Right ventricle myocardium superior (tissue), 1 donor: ENCODE measurements around the gene C12orf76. TPM values are rescaled to one million over a fixed set of nuclear protein-coding genes. Genes with fewer than 3 reads are reported as not detected.
"Not testable (repeated sequence)": the region's sequence is repeated elsewhere in the genome, so short reads cannot be mapped to it uniquely, and the experiment has no call there.

Source experiments
- ATAC-seq: fragments of 200-7000 bp; cut with Tn5 transposase; one replicate; pipeline ENCODE4 v1.9.1; 2020; ENCODE audit warnings: mild to moderate bottlenecking; ENCODE audit not compliant: poor library complexity
- DNase-seq: peaks from one replicate; pipeline ENCODE4 v3.0.0-alpha.2; 2020
- intact Hi-C: fragments of 100-400 bp; cut with DNase I; formaldehyde crosslinking; loops from one replicate; pipeline ENCODE4 v1.11.2; 2022
- long read RNA-seq: library from polyadenylated mRNA; unstranded; transcript quantifications from one replicate; pipeline ENCODE4 v2.0.0, GENCODE V29; 2021
- total RNA-seq: library from RNA; stranded (reverse); fragmentation: NEBNext Ultra II Directional; extraction: Animal tissue kit (Norgen Biotek cat#: 25700); gene quantifications from one replicate; pipeline ENCODE4 v1.2.1, GENCODE V29; 2021
- donor health status: DM: no; HTN: yes; CAD: no; lungs with severe emphysema.

C12orf76 gene, protein sequence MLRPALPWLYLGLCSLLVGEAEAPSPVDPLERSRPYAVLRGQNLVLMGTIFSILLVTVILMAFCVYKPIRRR
- 6.7 TPM for total RNA-seq
- long read RNA-seq, partial matches to known transcripts = 2 of 6 reads
- long read RNA-seq, other reads (novel, unspliced or antisense) = 0 of 6 reads

DNA sequence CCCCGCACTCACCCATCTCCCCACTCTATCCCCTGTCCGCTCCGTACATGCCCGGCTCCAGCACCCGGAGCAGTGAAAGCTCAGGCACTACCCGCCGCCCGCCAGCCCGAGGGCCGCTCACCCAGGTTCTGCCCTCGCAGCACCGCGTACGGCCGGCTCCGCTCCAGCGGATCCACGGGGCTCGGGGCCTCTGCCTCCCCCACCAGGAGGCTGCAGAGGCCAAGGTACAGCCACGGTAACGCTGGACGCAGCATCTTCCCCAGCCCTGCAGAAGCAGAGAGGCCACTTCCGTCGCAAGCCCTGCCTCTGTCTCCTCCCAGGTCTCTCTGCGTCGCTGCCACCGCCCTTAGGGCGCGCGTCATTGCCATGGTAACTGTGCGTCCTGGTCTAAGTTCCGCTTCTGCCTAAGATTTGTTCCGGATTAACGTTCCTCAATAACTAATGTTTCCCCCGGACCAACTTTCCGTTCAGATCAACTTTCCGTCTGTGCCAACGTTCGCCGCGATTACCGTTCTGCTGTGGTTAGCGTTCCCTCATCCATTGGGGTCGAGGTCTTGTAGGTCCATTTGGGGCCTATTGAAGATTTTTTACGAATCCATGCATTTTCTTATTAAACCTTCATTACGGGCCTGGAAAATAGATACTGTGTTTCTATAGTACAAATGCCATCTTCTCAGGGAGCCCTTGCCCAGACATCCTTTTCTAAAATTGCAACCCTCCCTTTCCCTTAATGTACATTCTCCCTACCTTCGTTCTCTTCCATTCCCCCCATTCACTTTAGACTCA is at the start of gene C12orf76:
Gene C12orf76, minus strand, starts transcription at position 281 of the 786 bp plus-strand sequence. Its CDS starts 27 bp downstream, at position 254.
- peak; percentile 97 for DNase-seq
- intact Hi-C loops = no loop called here
- ATAC-seq = peak; percentile 98

DNA sequence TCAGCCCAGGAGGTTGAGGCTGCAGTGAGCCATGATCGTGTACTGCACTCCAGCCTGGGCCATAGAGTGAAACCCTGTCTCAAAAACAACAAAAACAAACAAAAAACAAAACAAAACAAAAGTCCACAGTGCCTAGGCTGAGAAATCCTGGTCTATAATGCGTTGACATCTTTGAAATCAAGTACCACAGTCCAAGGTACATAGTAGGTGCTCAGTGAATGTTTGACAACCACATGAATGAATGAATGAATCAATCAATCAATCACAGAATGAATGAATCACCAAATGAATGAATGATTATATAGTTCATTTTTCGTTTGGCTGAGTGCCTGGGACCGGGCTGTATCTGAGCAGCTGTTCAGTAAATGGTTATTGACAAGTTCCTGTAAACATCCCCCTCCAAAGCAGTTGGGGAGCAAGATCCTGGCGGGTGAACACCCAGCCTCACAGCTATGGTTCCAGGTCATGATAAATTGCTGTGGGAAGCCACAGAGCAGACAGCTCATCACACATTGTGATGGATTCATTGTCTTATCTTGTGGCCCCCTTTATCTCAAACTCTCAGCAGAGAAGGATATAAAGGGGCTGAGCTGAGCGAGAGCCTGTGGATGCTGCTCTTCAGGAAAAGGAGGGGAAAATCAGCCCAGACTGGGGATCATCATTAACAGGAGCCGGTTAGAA is 45.4 kb upstream of the C12orf76 start:
- DNase-seq (no peak), ATAC-seq (no peak)
- intact Hi-C loops = no loop called here

DNA sequence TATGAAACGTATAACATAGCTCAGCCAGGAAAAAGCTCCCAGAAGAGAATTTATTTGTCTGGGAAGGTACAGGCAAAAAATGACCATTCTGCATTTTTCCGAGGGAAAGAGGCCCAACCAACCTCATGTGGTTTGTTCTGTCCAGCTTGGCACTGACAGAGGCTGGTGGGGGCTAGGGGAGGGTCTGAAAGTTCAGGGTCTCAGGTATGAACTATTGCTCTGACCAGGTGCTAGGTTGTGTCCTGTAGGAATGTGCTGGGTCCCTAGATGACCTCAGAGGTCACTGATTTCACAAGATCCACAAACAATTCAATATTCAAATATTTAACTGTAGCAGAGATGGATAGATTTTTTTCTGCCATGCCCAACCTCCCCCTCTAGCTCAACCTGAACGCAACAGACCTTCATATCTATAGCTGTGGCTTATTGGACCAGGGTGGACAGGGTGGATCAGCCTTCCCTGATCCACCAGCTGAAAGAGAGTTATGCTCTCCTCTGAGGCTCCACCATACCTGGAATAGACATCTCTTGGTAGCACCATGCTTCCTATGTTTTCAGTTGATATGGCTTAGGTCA is 42.9 kb upstream of the C12orf76 start:
- DNase-seq = no peak
- ATAC-seq = no peak
- intact Hi-C loops = no loop called here

DNA sequence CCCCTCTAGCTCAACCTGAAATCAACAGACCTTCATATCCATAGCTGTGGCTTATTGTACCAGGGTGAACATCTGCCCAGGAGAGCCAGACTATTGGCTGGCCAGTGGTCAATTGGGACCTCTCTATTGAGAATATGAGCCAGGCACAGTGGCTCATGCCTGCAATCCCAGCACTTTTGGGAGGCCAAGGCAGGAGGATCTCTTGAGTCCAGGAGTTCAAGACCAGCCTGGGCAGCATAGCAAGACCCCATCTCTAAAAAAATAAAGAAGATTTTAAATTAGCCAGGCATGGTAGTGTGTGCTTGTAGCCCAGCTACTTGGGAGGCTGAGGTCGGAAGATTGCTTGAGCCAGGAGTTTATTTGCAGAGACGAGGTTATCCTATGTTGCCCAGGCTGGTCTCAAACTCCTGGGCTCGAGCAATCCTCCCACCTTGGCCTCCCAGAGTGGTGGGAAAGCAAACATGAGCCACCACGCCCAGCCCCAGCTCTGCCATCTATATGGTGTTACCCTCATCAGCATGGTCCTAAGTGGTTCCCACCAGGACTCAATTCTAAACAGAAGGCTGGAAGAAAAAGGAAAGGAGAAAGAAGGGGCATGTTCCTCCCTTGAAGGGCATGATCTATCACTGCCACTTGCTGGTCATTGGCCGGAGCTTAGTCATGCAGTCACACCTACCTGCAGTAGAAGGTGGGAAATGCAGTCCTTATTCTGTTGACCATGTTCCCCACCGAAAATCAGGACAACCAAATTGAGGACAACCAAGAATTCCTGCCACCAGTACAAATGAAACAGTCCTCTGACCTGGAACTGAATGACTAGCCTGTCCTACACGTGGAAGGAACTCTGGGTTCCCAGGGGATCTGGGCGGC is 42.2 kb upstream of the C12orf76 start:
- DNase-seq (no peak), ATAC-seq (no peak)
- intact Hi-C loops = no loop called here

DNA sequence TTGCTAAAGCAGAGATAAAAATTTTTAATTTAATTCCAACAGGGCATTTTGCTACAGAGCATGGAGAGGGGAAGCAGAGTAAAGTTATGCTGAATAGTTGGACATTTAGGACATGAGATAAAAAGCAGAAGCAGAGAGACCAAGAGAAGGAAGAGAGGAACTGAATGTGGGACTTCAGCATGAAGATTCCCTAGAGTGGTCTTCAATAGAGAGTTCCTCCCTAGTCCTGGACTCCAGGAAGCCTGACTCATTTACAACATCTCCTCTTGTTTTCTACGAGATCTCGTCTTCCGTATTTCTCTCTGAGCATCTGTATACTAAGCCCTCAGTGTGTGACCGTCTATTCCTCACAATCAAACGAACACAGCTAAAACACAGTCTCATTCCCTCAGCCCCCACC is 40.6 kb upstream of the C12orf76 start:
- DNase-seq = no peak
- intact Hi-C loops = no loop called here
- peak; percentile 66 for ATAC-seq

DNA sequence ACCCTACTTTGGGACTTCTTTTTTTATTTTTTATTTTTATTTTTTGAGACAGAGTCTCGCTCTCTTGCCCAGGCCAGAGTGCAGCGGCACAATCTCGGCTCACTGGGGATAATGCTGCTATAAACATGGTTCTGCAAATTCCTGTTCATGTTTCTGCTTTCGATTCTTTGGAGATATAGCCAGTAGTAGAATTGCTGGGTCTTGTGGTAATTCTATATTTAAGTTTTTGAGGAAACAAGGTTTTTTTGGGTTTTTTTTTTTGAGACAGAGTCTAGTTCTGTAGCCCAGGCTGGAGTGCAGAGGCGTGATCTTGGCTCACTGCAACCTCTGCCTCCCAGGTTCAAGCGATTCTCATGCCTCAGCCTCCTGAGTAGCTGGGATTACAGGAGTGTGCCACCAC is 39.9 kb upstream of the C12orf76 start:
- peak; percentile 34 for ATAC-seq
- intact Hi-C loops, DNase-seq: not testable (repeated sequence)

DNA sequence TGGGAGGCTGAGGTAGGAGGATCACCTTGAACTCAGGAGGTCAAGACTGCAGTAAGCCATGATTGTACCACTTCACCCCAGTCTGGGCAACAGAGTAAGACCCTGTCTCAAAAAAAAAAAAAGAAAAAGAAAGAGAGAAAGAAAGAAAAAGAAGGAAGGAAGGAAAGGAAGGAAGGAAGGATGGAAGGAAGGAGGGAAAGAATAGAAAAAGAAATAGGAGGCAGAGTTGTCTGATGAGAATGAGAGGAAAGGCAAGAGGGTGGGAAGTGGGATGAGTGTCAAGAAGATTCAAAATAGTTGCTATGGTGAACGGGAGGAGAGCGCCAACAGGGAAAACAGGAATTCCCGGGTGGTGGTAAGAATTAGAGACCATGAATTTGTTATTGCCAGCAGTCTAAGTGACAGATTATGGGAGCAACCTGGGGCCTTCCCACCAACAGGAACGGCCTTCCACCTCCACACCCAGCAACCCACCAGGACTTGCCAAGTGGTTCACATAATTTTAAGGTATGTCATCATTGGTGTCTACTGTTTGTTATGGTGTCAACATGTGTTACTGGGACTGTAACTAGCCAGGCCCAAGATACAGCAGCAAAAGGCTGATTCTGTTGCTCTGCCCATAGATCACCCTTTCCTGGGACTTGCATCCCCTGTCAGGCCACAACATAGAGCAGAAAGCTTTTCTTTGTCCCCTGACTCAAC is 36.1 kb upstream of the C12orf76 start:
- intact Hi-C loops = no loop called here
- DNase-seq = no peak
- no peak for ATAC-seq

DNA sequence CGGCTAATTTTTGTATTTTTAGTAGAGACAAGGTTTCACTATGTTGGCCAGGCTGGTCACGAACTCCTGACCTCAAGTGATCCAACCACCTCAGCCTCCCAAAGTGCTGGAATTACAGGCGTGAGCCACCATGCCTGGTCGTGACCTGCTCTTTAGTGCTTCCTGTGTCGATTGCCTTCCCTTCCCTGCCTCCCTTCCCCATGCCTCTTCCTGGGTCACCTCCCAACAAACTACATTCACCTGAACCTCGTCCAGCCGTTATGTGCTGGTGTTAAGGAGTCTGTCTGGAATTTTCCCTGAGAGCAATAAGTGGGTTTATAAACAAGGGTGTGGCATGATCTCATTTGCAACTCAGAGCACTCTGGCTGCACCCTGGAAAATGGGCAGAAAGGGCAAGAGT is 32.1 kb upstream of the C12orf76 start:
- intact Hi-C loops = no loop called here
- DNase-seq = no peak
- ATAC-seq = no peak

DNA sequence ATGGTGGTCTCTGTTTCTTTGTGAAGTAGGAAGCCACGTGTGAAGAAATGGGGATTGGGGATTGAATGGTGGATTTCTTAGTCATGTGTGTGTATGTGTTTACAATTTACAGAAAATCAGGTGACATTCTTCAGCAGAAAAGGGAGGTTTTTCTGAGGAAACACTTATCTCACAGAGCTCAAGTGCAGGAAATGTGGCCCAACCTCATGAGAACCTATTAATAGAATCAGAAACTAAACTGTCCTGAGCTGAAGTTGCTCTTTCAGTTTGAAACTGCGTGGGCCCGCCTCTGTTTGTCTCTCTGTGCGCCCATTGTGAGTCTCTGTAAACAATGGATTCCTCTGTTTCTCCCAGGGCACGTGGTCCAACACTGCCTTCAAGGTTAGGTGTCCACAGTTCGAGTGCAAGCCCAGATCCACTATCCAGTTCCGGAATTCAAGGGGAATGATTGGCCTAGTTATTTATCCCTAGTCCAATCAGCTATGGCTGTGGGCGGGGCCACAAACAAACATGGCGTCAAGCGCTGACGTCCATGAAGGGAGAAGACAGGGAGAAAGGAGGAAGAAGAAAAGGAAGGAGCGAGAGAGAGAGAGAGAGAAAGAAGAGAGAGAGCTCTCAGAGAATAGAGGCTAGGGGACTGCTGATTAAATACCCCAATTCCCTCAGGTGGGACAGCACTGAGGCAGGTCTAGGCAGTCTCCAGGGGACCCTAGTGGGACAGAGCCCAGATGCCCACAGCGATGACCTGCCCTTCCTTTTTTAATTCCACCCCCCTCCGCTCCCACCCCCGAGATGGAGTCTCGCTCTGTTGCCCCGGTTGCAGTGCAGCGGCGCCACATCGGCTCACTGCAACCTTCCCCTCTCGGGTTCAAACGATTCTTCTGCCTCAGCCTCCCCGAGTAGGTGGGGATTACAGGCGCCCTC is 31.4 kb upstream of the C12orf76 start:
- peak; percentile 79 for ATAC-seq
- DNase-seq = peak; percentile 75
- intact Hi-C loops = no loop called here

DNA sequence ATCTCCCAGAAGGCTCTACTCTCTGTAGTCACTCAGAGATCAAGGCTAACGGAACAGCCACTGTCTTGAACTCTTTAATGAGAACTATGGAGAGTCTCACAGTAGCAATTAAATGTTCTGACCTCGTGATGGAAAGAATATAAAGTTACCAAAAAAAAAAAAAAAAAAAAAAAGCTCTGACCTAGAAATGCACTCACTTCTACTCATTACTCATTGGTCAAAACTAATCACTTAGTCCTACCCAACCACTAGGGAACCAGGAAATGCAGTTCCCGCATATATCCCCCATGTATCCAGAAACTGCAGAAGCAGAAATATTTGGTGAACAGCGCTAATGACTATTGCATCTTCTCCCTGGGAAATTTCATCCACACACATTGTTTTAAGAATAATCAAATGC is 29.5 kb upstream of the C12orf76 start:
- intact Hi-C loops = no loop called here
- DNase-seq = no peak
- no peak for ATAC-seq

DNA sequence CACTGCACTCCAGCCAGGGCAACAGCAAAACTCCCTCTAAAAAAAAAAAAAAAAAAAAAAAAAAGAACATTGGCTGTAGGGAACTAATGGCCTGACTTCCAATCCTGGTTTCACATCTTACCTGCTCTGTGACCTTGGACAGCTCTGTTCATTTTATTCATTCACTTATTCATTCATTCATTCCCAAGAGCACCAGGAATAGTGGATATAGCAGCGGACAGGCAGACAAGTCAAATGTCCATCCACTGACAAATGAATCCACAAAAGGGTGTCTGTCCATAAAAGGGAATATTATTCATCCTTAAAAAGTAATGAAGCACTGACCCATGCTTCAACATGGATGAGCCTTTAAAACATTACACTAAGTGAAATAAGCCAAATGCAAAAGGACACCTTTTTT is 27.6 kb upstream of the C12orf76 start:
- intact Hi-C loops = no loop called here
- ATAC-seq (no peak), DNase-seq (no peak)

DNA sequence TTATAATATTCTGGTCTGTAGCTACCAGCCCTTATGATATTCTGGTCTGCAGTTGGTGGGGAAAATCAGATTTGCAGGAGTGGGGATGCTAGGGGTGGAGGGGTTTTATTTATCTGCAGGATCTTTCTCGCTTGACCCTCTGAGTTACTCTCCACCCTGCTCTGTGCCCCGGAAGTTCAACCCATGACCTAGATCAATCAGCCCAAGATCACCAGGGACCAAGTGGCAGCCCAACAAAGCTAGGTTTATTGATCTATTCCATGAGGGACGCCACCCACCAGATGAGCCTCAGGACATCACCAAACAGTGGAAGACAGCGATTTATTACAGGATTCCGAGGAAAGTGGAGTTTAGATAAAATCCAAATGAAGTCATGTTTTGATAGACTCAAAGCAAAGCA is 25.8 kb upstream of the C12orf76 start:
- DNase-seq (no peak), ATAC-seq (no peak)
- intact Hi-C loops = no loop called here

DNA sequence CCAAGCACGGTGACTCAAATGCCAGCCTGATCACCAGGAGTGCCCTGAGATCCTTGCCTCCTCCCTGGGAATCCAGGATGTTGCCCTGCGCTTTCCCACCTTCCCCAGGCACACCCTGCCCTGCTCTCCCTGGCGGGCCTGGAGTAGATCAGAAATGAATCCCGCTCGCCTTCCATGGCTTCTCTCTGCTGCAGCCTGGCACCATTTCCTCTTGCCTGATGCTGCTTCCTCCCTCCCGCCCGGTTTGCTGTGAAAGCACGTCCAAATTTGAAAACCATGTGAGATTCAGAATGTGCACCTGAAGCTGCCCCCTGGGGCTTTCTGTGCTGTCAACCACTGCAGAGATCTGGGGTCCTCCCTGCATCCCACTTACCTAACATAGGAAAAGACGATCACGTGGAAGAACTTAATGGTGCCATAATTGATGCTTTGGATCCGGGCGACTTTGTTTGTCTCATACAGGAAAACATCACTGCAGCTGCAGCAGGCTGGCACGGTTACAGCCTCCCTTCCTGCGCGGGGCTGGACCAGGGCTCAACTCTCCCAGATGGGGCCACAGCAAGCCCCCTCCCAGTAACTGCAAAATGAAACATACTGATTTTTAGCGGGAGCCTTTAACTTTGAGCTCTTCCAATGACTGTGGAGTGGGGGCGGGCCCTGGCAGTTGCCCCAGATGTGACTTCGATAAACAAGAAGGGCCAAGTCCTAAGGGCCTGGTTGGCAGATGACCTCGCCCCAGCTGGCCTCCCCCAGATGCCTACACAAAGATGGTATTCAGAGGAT is 24.9 kb upstream of the C12orf76 start:
- intact Hi-C loops = no loop called here
- DNase-seq = peak; percentile 58
- ATAC-seq = no peak

DNA sequence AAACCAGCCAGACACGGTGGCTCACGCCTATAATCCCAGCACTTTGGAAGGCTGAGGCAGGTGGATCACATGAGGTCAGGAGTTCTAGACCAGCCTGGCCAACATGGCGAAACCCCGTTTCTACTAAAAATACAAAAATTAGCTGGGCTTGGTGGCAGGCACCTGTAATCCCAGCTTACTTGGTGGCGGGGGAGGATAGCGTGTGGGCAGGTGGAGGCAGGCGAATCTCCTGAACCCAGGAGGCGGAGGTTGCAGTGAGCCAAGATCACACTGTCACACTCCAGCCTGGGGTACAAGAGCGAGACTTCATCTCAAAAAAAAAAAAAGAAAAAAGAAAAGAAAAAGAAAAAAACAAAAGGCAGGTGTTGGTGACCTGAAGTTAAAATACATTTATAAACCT is 24.3 kb upstream of the C12orf76 start:
- intact Hi-C loops, ATAC-seq, DNase-seq: not testable (repeated sequence)

DNA sequence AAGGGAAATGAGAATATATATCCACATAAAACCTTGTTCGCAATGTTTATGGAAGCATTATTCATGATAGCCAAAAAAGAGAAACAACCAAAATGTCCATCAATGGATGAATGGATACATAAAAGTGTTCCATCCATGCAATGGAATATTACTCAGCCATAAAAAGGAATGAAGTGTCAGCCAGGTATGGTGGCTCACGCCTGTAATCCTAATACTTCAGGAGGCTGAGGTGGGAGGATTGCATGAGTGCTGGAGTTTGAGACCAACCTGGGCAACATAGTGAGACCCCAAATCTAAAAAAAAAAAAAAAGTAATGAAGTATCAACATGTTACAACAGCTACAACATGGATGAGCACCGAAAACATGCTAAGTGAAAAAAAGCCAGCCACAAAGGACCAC is 23.6 kb upstream of the C12orf76 start:
- no peak for ATAC-seq
- DNase-seq = no peak
- intact Hi-C loops = no loop called here

DNA sequence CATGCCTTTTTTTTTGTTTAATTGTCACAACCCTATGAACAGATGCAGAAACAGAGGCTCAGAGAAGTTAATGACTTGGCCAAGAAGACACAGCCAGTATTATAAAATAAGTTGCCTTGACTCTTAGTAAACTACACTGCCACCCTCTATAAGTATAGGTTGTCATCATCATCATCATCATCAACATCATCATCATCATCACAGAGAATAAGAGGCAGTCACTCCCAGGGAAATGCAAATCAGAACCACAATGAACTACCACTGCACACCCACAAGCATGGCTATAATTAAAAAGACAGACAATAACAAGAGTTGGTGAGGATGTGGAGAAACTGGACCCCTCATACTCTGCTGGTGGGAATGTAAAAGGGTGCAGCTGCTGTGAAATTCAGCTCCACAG is 23.2 kb upstream of the C12orf76 start:
- intact Hi-C loops = no loop called here
- ATAC-seq = no peak
- no peak for DNase-seq
